SU-DHL-6 (cell line): ENCODE data around the gene MRPL57.

Experiments used
- CTCF ChIP-seq: fragments of 200-600 bp; sonication (generic); IDR thresholded peaks from one replicate; pipeline ENCODE4 v1.5.1; 2017; ENCODE audit warnings: antibody characterized with exemption, mild to moderate bottlenecking, low read length, moderate library complexity; ENCODE audit not compliant: insufficient read depth, poor library complexity, severe bottlenecking
- EZH2phosphoT487 ChIP-seq: fragments of 200-600 bp; sonication (generic), shearing (Covaris generic); conservative IDR thresholded peaks from 2 replicates; pipeline ENCODE4 v1.6.1; 2018; ENCODE audit warnings: mild to moderate bottlenecking, antibody characterized with exemption, low read length, moderate library complexity, mixed read lengths

GRCh38 chr13:21218351-21219035 lies 42.0 kb downstream of the MRPL57 start:
- TF ChIP-seq CTCF (no peak), EZH2phosphoT487 (no peak)
